Caco-2 (cell line): ENCODE measurements around the gene PRELID3B. TPM values are rescaled to one million over a fixed set of nuclear protein-coding genes. Genes with fewer than 3 reads are reported as not detected.

ENCODE experiments used
- BruUV-seq: library from RNA; stranded (reverse); fragments of 400-500 nt; replicated peaks from 2 replicates; lab custom pipeline; 2021; lab: Mats Ljungman, UMichigan
- CTCF ChIA-PET: fragments of 300-600 bp; sonication (Branson Sonifier 250); formaldehyde crosslinking; loops from one replicate; lab custom pipeline; 2022; ENCODE audit warnings: antibody characterized with exemption; lab: Charles Lee
- POLR2A ChIA-PET: fragments of 300-600 bp; sonication (Branson Sonifier 250); formaldehyde crosslinking; loops from one replicate; lab custom pipeline; 2022; ENCODE audit warnings: antibody characterized with exemption; lab: Charles Lee
- DNase-seq, 2 experiments: peaks; one replicate each; pipeline versions ENCODE4 v3.0.0 to v3.0.0-alpha.2; 2020 to 2022
- H3K27me3 ChIP-seq: replicated peaks from 2 replicates; pipeline ENCODE4 v1.6.0; 2011; ENCODE audit warnings: low read length; ENCODE audit not compliant: control insufficient read depth, insufficient read depth
- H3K36me3 ChIP-seq: 2 replicates; pipeline ENCODE4 v1.5.1; 2011; ENCODE audit warnings: low read length; ENCODE audit not compliant: control insufficient read depth, insufficient read depth
- H3K4me1 ChIP-seq: fragments of 250-450 bp; sonication (Bioruptor Pico); 2 replicates; pipeline ENCODE4 v1.5.1; 2020; ENCODE audit warnings: mild to moderate bottlenecking
- H3K4me3 ChIP-seq: 2 replicates; pipeline ENCODE4 v1.5.1; 2011; ENCODE audit warnings: low read depth, mild to moderate bottlenecking, control low read depth, low read length
- H3K9me3 ChIP-seq: fragments of 250-450 bp; sonication (Bioruptor Pico); 2 replicates; pipeline ENCODE4 v1.5.1; 2020; ENCODE audit warnings: mild to moderate bottlenecking, moderate library complexity
- H3K27ac Mint-ChIP-seq: one replicate; pipeline ENCODE4 v1.8.0; 2022; ENCODE audit warnings: mixed read lengths; ENCODE audit not compliant: unreplicated experiment
- H3K27me3 Mint-ChIP-seq: one replicate; pipeline ENCODE4 v1.8.0; 2022; ENCODE audit warnings: mixed read lengths; ENCODE audit not compliant: insufficient read depth, unreplicated experiment
- H3K36me3 Mint-ChIP-seq: one replicate; pipeline ENCODE4 v1.8.0; 2022; ENCODE audit warnings: mild to moderate bottlenecking, mixed read lengths; ENCODE audit not compliant: insufficient read depth, unreplicated experiment
- H3K4me1 Mint-ChIP-seq: one replicate; pipeline ENCODE4 v1.8.0; 2022; ENCODE audit warnings: low read depth, mixed read lengths; ENCODE audit not compliant: unreplicated experiment
- H3K4me3 Mint-ChIP-seq: one replicate; pipeline ENCODE4 v1.8.0; 2022; ENCODE audit warnings: mild to moderate bottlenecking, moderate library complexity, mixed read lengths; ENCODE audit not compliant: unreplicated experiment
- H3K9me3 Mint-ChIP-seq: one replicate; pipeline ENCODE4 v1.8.0; 2022; ENCODE audit warnings: mixed read lengths; ENCODE audit not compliant: unreplicated experiment
- CTCF ChIP-seq, 2 experiments: fragments of 200-600 bp in 1 of 2; IDR thresholded peaks; 1 replicate in 1 of 2; 2 replicates in 1 of 2; pipeline versions ENCODE4 v1.5.1 to v1.8.0; 2011 to 2022; ENCODE audit warnings: antibody characterized with exemption in 1 of 2, control low read depth in 1 of 2, inconsistent platforms in 1 of 2, low read depth in 1 of 2, low read length in 1 of 2, mild to moderate bottlenecking in 1 of 2, moderate library complexity in 1 of 2; ENCODE audit not compliant: insufficient read depth in 1 of 2, severe bottlenecking in 1 of 2, unreplicated experiment in 1 of 2
- intact Hi-C: fragments of 100-400 bp; cut with micrococcal nuclease; formaldehyde crosslinking; loops from one replicate; pipeline ENCODE4 v1.10.0; 2022; ENCODE audit not compliant: unreplicated experiment
- total RNA-seq: library from RNA; stranded (reverse); gene quantifications from 2 replicates; pipeline ENCODE4 v1.2.3, GENCODE V29; 2022

Gene PRELID3B
- total RNA-seq, 1 experiment from 2014 or later, result 171 TPM

- Histone ChIP-seq H3K4me1 (peaks cover 18% of the 10 kb centered on the region), H3K27me3 (no peaks in the 10 kb centered on the region), H3K36me3 (no peaks in the 10 kb centered on the region), H3K4me3 (no peak overlapping the region), H3K9me3 (no peaks in the 10 kb centered on the region)
- Mint-ChIP-seq H3K4me1 (peaks cover 16% of the 10 kb centered on the region), H3K36me3 (no peaks in the 10 kb centered on the region), H3K4me3 (no peak overlapping the region), H3K27ac (no peak overlapping the region), H3K27me3 (no peaks in the 10 kb centered on the region), H3K9me3 (no peaks in the 10 kb centered on the region)
- CTCF ChIA-PET, result interaction anchor here (0.6 kb wide), 1 partner anchor 211 kb away, joined by 3 read pairs; no protein-coding TSS in a partner anchor
- no peak for DNase-seq
- intact Hi-C loops, result no loop called here
- no TSS peak for BruUV-seq
- TF ChIP-seq CTCF (IDR thresholded peaks at IDR 0.05; ENCODE audit: insufficient read depth in 1 of 2, low read depth in 1 of 2, low read length in 1 of 2, severe bottlenecking in 1 of 2, unreplicated experiment in 1 of 2), result no peak
- POLR2A ChIA-PET, result interaction anchor here (1.0 kb wide), 1 partner anchor 21 kb away, joined by 4 read pairs; the partner anchor contains the start of gene ATP5F1E
Measured at GRCh38 chr20:59010995-59011873, 31.4 kb downstream of the PRELID3B start.

DNA sequence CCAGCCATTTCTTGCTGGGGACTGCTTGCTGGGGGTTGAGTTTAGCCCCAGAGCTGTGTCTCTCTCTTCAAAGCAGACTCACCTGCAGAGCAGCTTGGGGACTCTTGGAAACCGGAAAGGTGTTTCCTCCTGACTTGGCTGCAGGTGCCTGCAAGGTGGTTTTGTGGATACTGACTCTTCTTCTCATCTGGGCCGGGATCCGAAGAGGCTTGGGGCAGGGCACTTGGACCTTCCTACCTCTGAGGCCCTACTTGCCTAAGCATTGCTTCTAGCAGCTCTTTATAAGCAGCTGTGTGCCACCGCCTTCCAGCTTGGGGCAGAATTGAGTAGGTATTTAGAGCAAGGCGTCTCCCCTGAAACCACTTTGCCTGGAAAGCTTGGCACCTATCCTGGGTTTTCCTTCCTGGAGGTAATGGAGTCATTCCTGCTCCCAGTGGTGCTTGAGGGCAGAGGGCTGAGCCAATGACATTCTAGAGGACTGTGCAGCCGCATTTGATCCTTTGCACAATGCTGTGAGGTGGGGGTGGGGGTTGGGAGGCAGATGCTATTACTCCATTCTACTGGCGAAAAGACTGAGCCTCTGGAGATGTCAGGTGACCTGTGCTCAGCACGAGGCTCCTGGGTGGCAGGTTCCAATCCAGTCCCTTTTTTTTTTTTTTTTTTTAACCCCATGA is 32.1 kb downstream of the PRELID3B start:
- Histone ChIP-seq H3K36me3 (no peaks in the 10 kb centered on the region), H3K4me3 (no peak overlapping the region), H3K9me3 (no peaks in the 10 kb centered on the region), H3K4me1 (peaks cover 19% of the 10 kb centered on the region), H3K27me3 (no peaks in the 10 kb centered on the region)
- POLR2A ChIA-PET, result no interaction called here
- peaks cover 13% of the 10 kb centered on the region for H3K4me1 Mint-ChIP-seq
- no peak overlapping the region for H3K4me3 Mint-ChIP-seq
- TF ChIP-seq CTCF (IDR thresholded peaks at IDR 0.05; ENCODE audit: insufficient read depth in 1 of 2, low read depth in 1 of 2, low read length in 1 of 2, severe bottlenecking in 1 of 2, unreplicated experiment in 1 of 2), result no peak
- intact Hi-C loops, result no loop called here
- no TSS peak for BruUV-seq
- CTCF ChIA-PET, result no interaction called here
- no peak overlapping the region for H3K27ac Mint-ChIP-seq
- DNase-seq, result no peak
- H3K36me3 Mint-ChIP-seq, result no peaks in the 10 kb centered on the region
- no peaks in the 10 kb centered on the region for H3K27me3 Mint-ChIP-seq
- no peaks in the 10 kb centered on the region for H3K9me3 Mint-ChIP-seq

GRCh38 chr20:59008715-59009336 is 33.8 kb downstream of the PRELID3B start:
- Mint-ChIP-seq H3K27ac (no peak overlapping the region), H3K36me3 (peaks cover 7% of the 10 kb centered on the region), H3K4me1 (peaks cover 19% of the 10 kb centered on the region), H3K4me3 (no peak overlapping the region), H3K9me3 (no peaks in the 10 kb centered on the region), H3K27me3 (no peaks in the 10 kb centered on the region)
- ChIA-PET POLR2A (interaction anchor here (1.6 kb wide), 1 partner anchor 23 kb away, joined by 13 read pairs; the partner anchor contains the start of gene ATP5F1E), CTCF (interaction anchor here (0.5 to 1.2 kb wide), 3 partner anchors 15 to 782 kb away, joined by 3 to 8 read pairs (median 4); no protein-coding TSS in a partner anchor)
- no TSS peak for BruUV-seq
- TF ChIP-seq CTCF (IDR thresholded peaks at IDR 0.05; ENCODE audit: insufficient read depth in 1 of 2, low read depth in 1 of 2, low read length in 1 of 2, severe bottlenecking in 1 of 2, unreplicated experiment in 1 of 2), result no peak
- no peaks in the 10 kb centered on the region for H3K36me3 ChIP-seq
- H3K27me3 ChIP-seq, result no peaks in the 10 kb centered on the region
- intact Hi-C loops, result no loop called here
- peaks cover 24% of the 10 kb centered on the region for H3K4me1 ChIP-seq
- no peak overlapping the region for H3K4me3 ChIP-seq
- no peaks in the 10 kb centered on the region for H3K9me3 ChIP-seq
- DNase-seq, result no peak
